Tibial nerve (tissue), 4 donors: ENCODE data around the gene DNAH6. TPM values are rescaled to one million over a fixed set of nuclear protein-coding genes. Genes with fewer than 3 reads are reported as not detected.

ENCODE experiments used
- DNase-seq, 2 donors: peaks; one replicate each; pipeline ENCODE4 v3.0.0-alpha.2; 2019; ENCODE audit warnings: low spot score in 2 of 2
- H3K27ac ChIP-seq, 4 donors: fragments of 200-600 bp; sonication (generic) in 3 of 4; one replicate each; pipeline ENCODE4 v1.5.1; 2017 to 2019; ENCODE audit warnings: mild to moderate bottlenecking in 1 of 4
- H3K27me3 ChIP-seq, 2 donors: fragments of 200-600 bp; sonication (generic) in 1 of 2; one replicate each; pipeline versions ENCODE4 v1.5.1 to v1.6.0; 2017 to 2019
- H3K36me3 ChIP-seq, 3 donors: fragments of 200-600 bp; sonication (generic); one replicate each; pipeline ENCODE4 v1.5.1; 2018 to 2019
- H3K4me1 ChIP-seq, 4 donors: fragments of 200-600 bp; sonication (generic) in 3 of 4; one replicate each; pipeline ENCODE4 v1.5.1; 2017 to 2019
- H3K4me3 ChIP-seq, 4 donors: fragments of 200-600 bp; sonication (generic) in 3 of 4; one replicate each; pipeline ENCODE4 v1.5.1; 2017 to 2019; ENCODE audit warnings: mild to moderate bottlenecking in 1 of 4, moderate library complexity in 1 of 4
- H3K9me3 ChIP-seq, 4 donors: fragments of 200-600 bp; sonication (generic) in 3 of 4; one replicate each; pipeline ENCODE4 v1.5.1; 2017 to 2019
- EP300 ChIP-seq, 2 donors: sonication (generic); formaldehyde crosslinking; IDR thresholded peaks; one replicate each; pipeline ENCODE4 v1.6.1; 2017; ENCODE audit warnings: antibody characterized with exemption in 2 of 2, mild to moderate bottlenecking in 1 of 2
- POLR2A ChIP-seq, 2 donors: fragments of 450-650 bp; IDR thresholded peaks; one replicate each; pipeline ENCODE4 v1.6.1; 2017; ENCODE audit warnings: antibody characterized with exemption in 2 of 2, mild to moderate bottlenecking in 2 of 2, moderate library complexity in 2 of 2
- WGBS, 2 donors: methylation state at CpG; one replicate each; pipeline ENCODE4 v1.1.5; 2018; 5-methylcytosine and 5-hydroxymethylcytosine counted together
- total RNA-seq, 4 donors: library from RNA; depleted of rRNA; stranded (reverse); fragments of >200 nt; gene quantifications; one replicate each; pipeline ENCODE4 v1.1.0, GENCODE V29; 2016
- TF ChIP-seq, protein P1 (sequence below), 5 experiments: fragments of 200-600 bp in 3 of 5; fragments of 450-650 bp in 2 of 5; sonication (generic) in 3 of 5; IDR thresholded peaks; one replicate each; pipeline ENCODE4 v1.5.1; 2016 to 2019; ENCODE audit warnings: antibody characterized with exemption in 5 of 5, mild to moderate bottlenecking in 3 of 5, moderate library complexity in 2 of 5

DNAH6 gene
- total RNA-seq, 4 donors from 2014 or later = 2.2 to 5.9 (median 2.7) TPM

DNA sequence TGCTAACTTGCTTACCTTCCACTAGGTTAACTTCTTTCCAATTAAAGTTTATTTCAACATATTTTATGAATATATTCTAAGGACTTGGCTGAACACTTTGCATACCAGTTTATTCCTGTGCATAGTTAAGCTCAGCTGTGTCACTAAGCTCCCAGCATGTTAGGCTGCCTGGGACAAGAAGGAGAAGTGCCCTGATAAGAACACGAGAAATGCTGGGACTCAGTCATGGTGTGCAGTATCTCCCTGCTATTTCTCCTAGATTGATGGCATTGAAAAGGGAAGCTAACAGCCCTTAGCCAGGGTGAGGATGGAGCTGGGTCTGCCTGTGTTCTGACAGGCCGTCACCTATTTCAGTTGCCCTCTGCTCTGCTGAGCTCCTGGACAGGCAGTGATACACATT, 200.3 kb downstream of the DNAH6 start:
- Histone ChIP-seq H3K27me3 (no peaks in the 10 kb centered on the region), H3K4me1 (no peaks in the 10 kb centered on the region), H3K9me3 (no peaks in the 10 kb centered on the region), H3K36me3 (no peaks in the 10 kb centered on the region), H3K4me3 (no peak overlapping the region), H3K27ac (no peak overlapping the region)
- no peak for TF ChIP-seq EP300 (IDR thresholded peaks at IDR 0.05)
- no peak for TF ChIP-seq POLR2A (IDR thresholded peaks at IDR 0.05)
- no peak for DNase-seq
- 66 to 80% methylated on average over 2 of the region's 2 CpGs for WGBS, 2 donors

DNA sequence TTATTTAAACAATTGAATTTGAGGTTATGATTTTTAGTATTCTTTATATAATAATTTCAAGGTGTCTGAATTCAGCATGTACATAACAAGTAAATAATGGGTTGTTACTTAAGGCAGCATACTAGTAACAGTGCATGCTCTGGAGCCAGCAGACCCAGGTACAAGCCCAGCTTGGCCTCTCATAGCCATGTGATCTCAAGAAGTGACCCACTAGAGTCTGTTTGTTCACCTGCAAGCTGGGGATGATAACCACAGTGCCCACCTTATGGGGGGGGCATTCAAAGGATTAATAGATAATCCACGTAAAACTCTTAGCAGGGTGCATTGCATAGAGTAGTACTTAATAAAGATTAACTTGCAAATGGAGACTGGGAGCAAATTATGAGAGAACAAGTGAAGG, 201.0 kb downstream of the DNAH6 start:
- Histone ChIP-seq H3K4me3 (no peak overlapping the region), H3K4me1 (no peaks in the 10 kb centered on the region), H3K27me3 (no peaks in the 10 kb centered on the region), H3K36me3 (no peaks in the 10 kb centered on the region), H3K9me3 (no peaks in the 10 kb centered on the region), H3K27ac (no peak overlapping the region)
- TF ChIP-seq, protein P1, sequence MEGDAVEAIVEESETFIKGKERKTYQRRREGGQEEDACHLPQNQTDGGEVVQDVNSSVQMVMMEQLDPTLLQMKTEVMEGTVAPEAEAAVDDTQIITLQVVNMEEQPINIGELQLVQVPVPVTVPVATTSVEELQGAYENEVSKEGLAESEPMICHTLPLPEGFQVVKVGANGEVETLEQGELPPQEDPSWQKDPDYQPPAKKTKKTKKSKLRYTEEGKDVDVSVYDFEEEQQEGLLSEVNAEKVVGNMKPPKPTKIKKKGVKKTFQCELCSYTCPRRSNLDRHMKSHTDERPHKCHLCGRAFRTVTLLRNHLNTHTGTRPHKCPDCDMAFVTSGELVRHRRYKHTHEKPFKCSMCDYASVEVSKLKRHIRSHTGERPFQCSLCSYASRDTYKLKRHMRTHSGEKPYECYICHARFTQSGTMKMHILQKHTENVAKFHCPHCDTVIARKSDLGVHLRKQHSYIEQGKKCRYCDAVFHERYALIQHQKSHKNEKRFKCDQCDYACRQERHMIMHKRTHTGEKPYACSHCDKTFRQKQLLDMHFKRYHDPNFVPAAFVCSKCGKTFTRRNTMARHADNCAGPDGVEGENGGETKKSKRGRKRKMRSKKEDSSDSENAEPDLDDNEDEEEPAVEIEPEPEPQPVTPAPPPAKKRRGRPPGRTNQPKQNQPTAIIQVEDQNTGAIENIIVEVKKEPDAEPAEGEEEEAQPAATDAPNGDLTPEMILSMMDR (IDR thresholded peaks at IDR 0.05) = no peak
- TF ChIP-seq POLR2A (IDR thresholded peaks at IDR 0.05) (no peak), EP300 (IDR thresholded peaks at IDR 0.05) (no peak)
- 96 to 100% methylated on average over 1 of the region's 1 CpG for WGBS, 2 donors
- DNase-seq = no peak

DNA sequence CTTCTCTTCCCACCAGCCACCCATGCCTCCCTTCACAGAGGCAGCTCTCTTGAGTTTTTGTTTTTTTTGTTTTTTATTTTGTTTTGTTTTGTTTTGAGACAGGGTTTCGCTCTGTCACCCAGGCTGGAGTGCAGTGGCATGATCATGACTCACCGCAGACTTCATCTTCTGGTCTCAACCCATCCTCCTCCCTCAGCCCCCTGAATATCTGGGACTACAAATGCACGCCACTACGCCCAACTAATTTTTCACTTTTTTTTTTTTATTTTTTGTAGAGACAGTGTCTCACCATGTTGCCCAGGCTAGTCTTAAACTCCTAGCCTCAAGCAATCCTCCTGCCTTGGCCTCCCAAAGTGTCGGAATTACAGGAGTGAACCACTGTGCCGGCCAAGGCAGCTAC, 203.1 kb downstream of the DNAH6 start:
- 81 to 86% methylated on average over 6 of the region's 6 CpGs for WGBS, 2 donors
- H3K4me1 ChIP-seq = no peaks in the 10 kb centered on the region
- H3K27me3 ChIP-seq = no peaks in the 10 kb centered on the region
- H3K36me3 ChIP-seq = no peaks in the 10 kb centered on the region
- no peak overlapping the region for H3K4me3 ChIP-seq
- H3K27ac ChIP-seq = peak overlapping the region in 2 of 4 donors; percentile 5 to 33
- H3K9me3 ChIP-seq = no peaks in the 10 kb centered on the region
- TF ChIP-seq, protein P1 (IDR thresholded peaks at IDR 0.05) = no peak
- TF ChIP-seq POLR2A (IDR thresholded peaks at IDR 0.05) (no peak), EP300 (IDR thresholded peaks at IDR 0.05) (no peak)
- no peak for DNase-seq

DNA sequence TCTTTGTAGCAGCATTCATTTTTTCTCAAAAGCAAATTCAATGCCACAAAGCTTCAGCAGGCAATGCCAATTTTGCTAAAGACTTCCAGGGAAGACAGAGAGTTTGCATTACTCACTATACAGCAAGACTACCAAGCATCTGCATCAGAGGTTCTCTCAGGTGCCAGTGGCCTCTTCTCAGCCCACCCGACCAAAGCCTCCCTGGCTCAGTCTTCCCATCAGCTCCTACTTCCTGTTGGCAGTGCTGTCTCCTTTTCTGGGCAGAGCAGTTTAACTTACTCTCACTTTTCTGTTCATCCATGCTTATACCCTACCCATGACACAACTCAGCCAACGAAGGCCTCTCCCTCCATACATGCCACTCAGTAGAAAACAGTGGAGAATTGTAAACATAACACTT, 207.5 kb downstream of the DNAH6 start:
- no peak overlapping the region for H3K4me3 ChIP-seq
- TF ChIP-seq EP300 (IDR thresholded peaks at IDR 0.05) (no peak), POLR2A (IDR thresholded peaks at IDR 0.05) (no peak)
- TF ChIP-seq, protein P1 (IDR thresholded peaks at IDR 0.05) = no peak
- H3K36me3 ChIP-seq = no peaks in the 10 kb centered on the region
- DNase-seq = no peak
- H3K27me3 ChIP-seq = no peaks in the 10 kb centered on the region
- H3K9me3 ChIP-seq = no peaks in the 10 kb centered on the region
- H3K27ac ChIP-seq = no peak overlapping the region
- 76 to 84% methylated on average over 2 of the region's 2 CpGs for WGBS, 2 donors
- no peaks in the 10 kb centered on the region for H3K4me1 ChIP-seq

DNA sequence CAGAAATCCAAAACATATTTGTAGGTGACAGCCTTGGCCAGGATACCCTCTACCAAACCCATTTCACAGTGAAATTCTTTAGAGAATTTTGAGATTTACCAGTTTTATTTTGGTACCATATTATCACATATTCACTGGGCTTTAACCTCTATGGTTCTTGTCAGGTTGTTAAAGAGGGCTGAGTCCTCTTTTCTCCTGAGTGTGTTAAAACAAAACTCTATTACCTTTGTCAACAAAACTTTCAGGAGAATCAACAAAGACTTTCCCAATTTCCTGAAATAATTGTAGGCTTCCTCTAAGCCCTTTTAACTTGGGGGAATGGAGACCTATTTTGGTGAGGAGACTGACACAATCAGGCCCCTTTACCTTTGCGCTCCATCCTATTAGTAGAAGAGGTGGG, 209.4 kb downstream of the DNAH6 start:
- Histone ChIP-seq H3K9me3 (no peaks in the 10 kb centered on the region), H3K36me3 (no peaks in the 10 kb centered on the region), H3K27ac (no peak overlapping the region), H3K4me1 (no peaks in the 10 kb centered on the region), H3K4me3 (no peak overlapping the region), H3K27me3 (no peaks in the 10 kb centered on the region)
- no peak for DNase-seq
- no peak for TF ChIP-seq POLR2A (IDR thresholded peaks at IDR 0.05)
- TF ChIP-seq, protein P1 (IDR thresholded peaks at IDR 0.05) = no peak
- no peak for TF ChIP-seq EP300 (IDR thresholded peaks at IDR 0.05)
- WGBS, 2 donors = 87 to 93% methylated on average over 1 of the region's 1 CpG

DNA sequence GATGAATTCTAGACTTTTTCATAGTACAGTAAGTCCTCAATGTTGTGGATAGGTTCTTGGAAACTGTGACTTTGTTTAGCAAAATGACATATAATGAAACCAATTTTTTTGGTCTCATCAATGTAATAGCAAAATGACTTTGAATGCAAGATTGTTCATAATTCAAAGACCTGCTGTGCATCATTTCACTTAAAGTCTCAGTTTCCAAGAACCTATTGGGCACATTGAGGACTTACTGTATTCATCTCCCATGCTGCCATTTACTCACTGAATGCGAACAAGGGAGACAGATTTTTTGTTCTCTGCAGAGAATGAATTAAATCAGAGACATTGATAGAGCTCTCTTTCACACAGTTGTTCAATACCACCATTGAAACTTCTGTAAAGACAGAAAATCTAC, 211.0 kb downstream of the DNAH6 start:
- no peaks in the 10 kb centered on the region for H3K27me3 ChIP-seq
- H3K9me3 ChIP-seq = no peaks in the 10 kb centered on the region
- no peaks in the 10 kb centered on the region for H3K4me1 ChIP-seq
- WGBS, 2 donors = 71% methylated on average over 1 of the region's 1 CpG
- no peak for DNase-seq
- no peak for TF ChIP-seq EP300 (IDR thresholded peaks at IDR 0.05)
- TF ChIP-seq, protein P1 (IDR thresholded peaks at IDR 0.05) = no peak
- TF ChIP-seq POLR2A (IDR thresholded peaks at IDR 0.05) = no peak
- no peak overlapping the region for H3K27ac ChIP-seq
- H3K36me3 ChIP-seq = no peaks in the 10 kb centered on the region
- no peak overlapping the region for H3K4me3 ChIP-seq
